GM21423 (cell line): ENCODE measurements around the gene DIS3L2.
"Not testable (repeated sequence)": the region's sequence is repeated elsewhere in the genome, so short reads cannot be mapped to it uniquely, and the experiment has no call there.

ENCODE experiments used
- ATAC-seq: cut with Tn5 transposase; IDR thresholded peaks from one replicate; pipeline ENCODE4 v1.9.1; 2021; ENCODE audit warnings: mild to moderate bottlenecking, moderate library complexity; ENCODE audit not compliant: unreplicated experiment

DIS3L2 gene

DNA sequence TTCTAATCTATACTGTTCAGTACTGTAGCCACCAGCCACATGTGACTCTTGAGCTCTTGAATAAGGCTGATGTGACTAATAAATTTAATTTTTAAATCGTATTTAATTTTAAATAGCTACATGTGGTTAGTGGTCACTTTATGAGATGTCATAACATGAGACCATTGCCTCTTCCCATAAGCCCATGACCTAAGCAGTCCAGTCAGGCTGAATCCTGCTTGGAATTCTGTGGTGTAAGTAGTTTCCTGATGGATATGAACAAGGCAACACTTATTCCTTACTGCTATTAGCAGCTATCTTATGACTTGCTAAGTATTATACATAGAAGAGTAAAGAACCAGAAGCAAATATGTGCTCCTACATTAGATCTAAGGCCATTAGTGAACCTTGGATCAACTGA lies 150.0 kb downstream of the DIS3L2 start:
- no peak for ATAC-seq

DNA sequence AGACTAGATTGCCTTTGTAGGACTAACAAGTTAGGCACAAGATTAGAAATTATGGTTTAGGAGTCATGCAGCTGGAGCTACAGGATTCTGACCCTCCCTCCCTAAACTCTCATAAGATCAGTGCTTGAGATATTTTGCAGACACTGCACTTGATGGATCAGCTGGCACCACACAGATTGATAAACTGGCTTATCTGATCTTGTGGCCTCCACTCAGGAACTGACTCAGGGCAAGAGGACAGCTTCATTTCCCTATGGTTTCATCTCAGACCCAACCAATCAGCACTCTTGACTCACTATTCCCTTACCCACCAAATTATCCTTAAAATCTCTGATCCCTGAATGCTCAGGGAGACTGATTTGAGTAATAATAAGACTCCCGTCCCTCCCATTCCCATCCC lies 152.3 kb downstream of the DIS3L2 start:
- no peak for ATAC-seq

DNA sequence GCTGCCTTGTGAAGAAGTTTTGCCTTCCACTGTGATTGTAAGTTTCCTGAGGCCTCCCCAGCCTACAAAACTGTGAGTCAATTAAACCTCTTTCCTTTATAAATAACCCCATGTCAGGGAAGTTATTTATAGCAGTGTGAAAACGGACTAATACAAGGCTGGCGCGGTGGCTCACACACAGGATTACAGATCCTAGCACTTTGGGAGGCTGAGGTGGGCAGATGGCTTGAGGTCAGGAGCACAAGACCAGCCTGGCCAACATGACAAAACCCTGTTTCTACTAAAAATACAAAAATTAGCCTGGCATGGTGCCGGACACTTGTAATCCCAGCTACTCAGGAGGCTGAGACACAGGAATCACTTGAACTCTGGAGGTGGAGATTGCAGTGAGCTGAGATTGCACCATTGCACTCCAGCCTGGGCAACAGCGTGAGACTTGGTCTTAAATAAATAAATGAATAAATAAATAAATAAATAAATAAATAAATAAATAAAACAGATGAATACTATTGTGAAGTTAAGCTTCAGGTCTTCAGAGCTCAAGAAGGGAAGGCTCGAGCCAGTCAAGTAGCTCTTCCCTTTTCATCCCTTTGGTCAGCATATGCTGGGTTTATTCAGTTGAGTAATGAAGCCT lies 154.3 kb downstream of the DIS3L2 start:
- not testable (repeated sequence) for ATAC-seq

DNA sequence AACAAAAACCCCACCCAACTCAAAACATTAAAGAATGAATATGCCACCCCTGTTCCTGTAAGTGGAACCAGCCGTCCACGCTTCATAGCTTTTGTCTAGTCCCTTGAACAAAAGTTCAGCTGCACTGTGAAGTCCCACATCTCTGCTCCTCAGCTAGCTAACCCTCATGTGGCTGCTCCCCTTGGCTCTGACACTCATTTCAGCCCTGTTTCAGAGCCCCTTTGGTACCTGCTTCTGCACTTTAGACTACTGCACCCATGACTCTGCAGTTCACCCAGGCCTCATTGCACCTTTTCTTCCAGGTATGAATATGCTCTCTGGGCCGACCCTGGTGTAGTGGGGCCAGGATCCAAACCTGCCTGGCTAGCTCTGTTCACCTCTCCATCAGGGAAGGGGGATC lies 155.3 kb downstream of the DIS3L2 start:
- no peak for ATAC-seq

DNA sequence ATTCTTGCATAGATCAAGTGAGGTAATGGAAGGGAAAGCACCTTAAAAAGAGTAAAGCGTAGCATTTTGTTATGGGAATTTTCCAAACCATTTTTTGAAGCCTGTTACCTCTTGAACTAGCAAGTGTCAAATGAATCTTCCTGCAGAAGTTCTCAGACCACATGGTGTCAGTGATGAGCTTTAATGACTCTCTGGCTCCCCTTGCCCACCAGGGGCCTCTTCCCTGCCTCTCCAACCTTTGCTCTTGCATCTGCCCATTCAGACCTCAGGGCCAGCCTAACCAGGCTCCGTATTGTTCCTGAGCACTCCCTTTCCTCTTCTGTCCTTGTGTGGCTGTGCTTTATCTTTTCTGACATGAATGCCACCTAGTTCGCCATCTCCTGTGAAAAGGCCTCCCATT lies 155.9 kb downstream of the DIS3L2 start:
- no peak for ATAC-seq

DNA sequence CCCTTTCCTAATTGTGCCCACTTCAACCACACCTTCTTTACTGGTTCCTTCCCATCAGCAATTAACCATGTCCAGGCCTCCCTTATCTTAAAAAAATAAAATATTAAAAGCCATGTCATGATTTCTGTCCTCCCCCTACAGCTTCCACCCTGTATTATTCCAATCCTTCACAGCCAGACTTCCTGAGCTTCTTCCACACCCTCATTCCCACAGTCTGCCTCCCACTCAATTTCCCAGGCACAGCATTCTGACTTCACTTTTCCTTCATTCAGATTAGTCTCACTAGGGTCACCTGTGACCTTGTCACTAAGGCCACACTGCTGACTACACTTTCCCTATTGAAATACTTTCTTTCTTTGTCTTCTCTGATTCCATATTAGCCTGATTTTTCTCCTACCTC lies 159.4 kb downstream of the DIS3L2 start:
- ATAC-seq = no peak

DNA sequence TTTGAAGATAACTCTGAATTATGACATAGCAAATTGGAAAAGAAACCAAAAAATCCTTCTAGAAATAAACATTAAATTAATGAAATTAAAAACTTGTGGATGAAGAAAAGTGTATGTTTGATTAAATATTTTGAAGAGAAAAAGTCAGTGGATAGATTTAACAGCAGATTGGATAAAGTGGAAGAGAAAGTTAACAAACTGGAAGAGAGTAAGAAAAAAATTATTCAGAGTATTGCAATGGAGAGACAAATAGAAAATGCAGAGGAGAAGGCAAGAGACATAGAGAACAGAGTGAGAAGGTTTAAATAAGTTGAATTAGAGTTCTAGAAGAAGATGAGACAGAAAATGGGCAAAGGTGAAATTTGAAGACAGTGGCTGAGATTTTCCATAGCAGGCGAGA lies 162.8 kb downstream of the DIS3L2 start:
- no peak for ATAC-seq

DNA sequence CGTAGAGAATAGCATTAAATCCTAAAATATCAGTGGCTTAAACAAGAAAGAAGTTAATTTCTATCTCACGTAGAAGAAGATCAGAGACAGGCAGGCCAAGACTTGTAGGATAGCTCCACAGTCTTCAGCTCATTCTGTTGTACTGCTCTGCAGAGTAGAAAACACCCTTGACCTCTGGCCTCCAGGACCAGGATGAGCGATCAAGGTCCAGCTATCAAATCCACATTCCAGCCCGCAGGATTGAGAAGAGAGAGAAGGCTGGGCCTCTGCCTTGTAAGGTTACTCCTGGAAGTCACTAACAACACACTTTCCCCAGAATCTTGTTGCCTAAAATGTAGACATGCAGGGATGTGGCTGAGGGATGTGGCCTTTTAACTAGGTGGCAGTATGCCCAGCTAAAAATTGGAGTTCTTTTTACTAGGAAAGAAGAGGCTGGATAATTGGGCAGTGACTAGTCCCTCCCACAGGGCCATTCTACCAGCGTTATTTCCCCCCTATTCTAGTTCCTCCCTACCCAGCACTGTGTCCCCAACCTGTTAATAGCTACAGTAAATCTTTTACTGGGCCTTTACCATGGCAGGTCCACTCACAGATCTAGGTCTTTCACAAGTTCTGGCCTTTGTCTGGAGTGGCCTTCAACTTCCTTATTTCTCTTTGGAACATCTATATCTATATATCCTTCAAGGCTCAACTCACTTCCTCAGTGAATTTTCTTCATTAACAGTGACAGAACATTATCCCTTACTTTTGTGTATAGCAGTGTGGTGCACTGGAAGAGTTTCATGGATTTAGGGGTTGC lies 165.0 kb downstream of the DIS3L2 start:
- no peak for ATAC-seq

DNA sequence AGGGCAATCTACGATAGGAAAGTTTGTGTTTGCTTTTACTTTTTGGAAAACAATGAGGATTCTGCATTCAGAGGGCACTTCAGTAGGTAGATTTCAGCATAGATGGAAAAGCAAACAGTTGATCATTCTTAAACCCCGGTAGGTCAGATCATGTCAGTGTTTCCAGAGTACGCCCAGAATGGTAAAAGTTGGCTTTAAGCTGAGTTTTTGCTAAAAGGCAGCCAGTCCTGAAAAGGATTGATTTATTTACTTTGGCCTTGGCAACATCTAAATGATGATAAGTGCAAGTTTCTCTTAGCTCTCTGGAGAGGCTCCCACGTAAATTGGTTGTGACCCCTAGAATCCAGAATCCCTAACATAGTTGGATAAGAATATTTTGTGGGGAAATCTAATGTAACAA lies 168.0 kb downstream of the DIS3L2 start:
- no peak for ATAC-seq

DNA sequence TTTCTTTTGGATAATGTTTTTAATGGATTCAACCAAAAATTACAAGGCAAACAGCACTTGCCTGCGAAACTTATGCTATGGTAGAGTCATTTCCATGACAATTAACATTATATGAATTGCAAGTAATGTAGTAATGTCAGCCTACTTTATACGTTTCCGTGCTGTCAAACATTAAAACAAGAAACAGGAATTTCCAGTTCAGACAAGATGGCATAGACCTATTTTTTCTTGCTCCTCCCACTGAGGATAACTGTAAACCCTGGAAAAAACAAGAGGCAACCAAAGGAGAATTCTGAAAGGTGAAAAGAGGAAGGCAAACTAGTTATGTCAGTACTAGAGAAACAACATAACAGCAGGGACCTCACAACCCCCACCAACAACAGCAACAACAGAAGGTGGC lies 170.7 kb downstream of the DIS3L2 start:
- ATAC-seq = no peak

DNA sequence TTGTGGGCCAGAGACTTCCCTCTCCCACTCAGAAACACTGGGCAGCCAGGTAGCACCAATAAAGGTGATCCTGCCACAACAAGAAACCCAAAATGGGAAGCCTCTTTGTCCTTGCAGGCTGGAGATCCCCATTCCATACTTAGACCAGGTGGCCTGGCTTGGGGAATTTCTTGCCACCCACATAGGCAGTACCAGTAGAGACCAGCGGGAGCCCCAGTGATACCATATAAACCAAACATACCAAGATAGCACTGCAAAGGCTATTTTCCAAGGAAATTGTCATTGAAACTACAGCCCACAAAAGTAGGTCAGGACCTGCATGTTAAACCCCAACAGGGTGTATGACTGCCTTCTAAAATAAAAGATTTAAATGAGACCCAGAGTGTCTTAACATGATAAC lies 171.6 kb downstream of the DIS3L2 start:
- ATAC-seq = no peak

DNA sequence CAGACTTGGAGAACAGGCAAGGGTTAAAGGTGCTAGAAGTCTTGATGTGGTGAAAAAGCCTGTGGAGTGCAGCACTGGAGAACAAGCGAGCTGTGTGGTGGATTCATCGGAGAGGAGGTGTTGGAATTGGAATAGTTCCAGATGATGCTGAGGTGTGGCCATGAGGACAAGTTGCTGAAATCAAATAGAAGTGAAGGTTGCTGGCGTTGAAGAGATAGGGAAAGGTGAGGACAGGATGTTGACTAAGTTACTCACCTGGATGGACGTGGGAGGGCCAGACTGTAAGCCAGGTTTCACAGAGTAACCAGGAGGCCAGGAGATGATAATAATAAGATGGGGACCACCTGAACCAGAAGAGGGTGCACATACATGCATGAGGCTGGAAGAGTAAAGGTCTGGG lies 173.4 kb downstream of the DIS3L2 start:
- no peak for ATAC-seq

DNA sequence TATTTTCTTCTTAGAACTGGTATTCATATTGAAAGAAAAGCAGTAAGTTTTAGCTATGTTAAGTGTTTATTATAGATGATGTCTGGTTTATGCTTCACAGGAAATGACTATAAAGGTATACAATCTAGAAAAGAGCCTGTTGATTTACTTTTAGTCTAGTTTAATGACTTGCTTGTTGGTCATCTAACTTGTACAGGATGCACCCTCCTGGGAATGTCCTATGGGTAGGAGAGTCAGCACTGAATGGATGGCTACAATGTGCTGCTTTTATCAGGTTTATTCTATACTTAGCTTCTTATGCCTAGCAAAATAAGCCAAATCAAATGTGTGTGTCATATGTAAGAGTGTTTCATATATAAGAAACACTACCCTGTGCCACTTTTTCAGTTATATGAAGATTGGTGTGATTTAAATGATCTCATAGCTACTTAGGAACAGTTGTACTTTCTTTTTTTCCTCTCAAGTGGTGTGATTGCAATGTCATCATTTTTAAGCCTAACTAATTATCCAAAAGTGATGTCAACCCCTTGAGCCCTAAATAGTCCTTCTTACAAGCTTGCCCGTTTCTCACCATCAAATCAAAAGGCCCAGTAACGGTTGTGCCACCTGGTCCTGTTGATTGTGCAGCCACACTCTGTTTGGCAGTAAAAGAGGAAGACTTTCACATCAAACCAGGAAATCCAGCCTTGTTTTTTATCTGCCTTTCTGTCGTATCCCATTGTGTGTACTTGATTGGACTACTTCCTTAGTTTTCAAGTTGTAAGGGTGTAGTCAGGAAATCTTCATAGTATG lies 176.0 kb downstream of the DIS3L2 start:
- no peak for ATAC-seq

DNA sequence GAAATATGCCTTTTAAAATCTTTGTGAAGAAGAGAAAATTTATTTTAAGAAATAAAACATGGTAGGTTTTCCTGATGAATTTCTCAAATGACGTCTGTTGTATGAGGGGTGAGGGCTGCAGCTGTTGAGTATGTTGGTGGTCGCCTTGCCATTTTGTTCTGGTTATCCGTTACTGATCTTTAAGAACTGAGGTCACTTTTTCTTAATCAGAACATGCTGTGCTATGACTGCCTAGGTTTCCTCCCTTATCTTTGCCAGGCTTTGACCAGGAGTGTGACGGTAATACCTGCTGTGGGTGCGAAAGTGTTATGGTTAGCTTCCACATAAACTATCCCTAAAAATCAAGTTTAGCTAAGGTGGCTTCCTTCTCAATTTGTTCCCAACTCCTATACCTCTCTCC lies 176.9 kb downstream of the DIS3L2 start:
- no peak for ATAC-seq

DNA sequence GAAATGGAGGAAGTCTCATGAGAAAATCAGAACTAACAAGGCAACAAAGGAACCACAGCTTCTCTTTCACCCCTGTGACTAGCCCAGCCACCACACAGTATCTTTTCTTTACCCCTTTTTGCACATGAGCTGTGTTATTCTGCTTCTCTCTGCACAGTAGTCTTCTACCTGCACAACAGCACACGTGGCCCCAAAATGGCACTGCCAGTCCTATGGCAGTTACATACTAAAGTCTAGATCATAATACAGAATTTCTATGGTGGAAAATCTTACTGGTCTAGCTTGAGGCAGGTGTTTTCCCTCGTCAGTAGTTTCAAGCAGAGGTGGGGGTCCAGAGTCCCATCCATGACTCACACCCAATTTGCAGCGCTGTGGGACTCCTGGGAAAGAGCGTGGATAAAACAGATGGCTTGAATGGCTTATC lies 177.7 kb downstream of the DIS3L2 start:
- ATAC-seq = no peak

DNA sequence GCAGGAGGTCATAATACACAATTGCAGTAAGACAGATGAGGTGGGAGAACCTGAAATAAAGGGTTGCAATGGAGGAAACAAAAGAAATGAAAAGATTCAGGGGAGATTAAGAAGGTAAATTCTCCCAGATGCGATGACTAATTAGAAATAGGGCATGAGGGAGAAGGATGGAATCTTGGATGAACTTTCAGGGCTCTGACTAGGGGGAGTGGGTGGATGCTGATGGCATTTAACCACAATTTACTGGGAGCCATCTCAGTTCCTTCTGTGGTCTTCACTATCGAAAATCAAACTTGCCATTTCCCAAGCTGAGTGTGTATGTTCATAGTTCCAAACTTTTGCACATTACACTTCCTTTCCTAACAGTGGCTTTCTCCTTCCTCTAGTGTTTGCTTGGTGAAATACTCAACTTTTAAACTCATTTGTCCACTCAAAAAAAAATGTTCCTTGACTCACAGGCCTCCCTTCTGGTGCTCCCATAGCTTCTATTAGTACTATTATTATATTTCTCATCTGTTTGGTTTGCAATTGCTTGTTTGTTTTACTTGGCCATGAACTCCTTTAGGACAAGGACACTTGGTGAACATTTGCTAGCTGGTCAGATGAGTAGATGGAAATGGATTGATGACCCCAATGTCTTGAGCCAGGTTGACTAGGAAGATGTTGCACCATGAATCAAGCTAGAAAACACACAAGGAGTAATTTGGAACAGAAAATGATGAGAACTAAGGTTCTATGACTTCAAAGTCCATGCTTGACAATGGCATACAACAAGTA lies 178.5 kb downstream of the DIS3L2 start:
- no peak for ATAC-seq

DNA sequence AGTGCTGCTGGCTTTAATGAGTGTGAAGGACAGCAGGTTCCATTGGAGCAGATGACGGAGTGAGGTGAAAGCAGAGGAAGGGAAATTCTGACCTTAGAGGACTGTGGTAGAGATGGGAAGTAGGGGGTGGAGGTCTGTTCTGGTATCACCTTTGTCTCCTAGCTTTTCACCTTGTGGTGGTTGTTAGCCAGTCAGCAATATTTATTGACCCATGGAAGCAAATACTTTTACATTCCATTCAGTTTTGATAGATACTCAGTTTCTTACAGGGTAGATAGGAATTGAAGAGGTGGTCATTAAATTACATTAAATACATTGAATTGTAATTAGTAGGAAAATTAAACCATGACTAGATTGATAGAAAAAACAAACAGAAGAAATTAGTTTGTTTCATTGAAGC lies 180.1 kb downstream of the DIS3L2 start:
- ATAC-seq = no peak

DNA sequence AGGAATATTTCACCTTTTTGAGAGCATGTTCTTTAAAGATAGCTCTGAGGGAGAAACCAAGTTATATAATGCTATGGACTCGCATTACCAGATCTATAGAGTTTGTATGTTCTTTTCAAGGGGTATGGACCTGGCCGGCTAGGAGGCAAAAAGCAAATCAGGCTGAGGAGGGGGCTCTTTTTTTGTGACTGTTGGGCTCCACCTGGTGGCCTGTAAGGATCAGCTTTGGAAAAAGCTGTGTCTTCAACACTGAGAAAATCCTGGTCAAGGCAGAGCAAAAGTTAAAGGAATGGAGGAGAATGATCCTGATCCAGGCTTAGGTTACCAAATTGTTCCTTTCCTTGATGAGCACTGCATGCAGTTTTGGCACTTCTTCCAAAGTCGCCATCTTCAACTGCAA lies 180.5 kb downstream of the DIS3L2 start:
- no peak for ATAC-seq

DNA sequence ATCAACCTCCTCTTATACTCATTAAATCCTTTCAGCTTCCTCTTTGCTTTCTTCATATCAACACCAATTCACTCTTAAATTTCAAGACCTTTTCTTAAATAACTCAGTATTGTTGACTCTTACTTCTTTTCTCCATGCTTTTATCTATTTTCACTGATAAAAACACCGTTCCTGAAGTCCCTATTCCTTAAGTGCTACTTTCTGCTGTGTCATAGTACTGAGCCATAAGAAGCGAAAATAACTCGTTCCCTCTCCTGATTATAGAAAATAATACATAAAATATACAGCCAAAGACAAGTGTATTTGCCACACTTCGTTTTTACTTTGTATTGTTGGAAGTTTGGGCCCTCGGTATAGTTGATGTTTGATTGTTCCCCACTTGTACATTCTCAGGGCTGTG lies 181.0 kb downstream of the DIS3L2 start:
- ATAC-seq = no peak

DNA sequence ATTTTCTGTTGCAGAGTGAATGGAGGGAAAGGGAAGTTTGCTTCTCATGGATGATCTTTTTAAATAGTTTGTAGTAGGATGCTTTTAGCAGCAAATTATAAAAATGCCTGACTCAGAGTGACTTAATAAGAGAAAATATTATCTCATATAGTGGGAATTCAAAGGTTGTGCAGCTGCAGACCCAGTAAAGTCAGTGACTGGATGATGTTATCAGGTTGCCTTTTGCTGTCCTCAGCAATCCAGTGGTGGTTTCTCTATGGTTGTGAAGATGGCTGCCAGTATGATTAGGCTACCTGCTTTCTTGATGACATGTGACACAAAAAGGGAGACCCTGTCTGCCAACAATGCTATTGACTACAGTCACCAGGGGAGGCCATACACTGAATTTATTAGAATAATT lies 184.8 kb downstream of the DIS3L2 start:
- no peak for ATAC-seq

DNA sequence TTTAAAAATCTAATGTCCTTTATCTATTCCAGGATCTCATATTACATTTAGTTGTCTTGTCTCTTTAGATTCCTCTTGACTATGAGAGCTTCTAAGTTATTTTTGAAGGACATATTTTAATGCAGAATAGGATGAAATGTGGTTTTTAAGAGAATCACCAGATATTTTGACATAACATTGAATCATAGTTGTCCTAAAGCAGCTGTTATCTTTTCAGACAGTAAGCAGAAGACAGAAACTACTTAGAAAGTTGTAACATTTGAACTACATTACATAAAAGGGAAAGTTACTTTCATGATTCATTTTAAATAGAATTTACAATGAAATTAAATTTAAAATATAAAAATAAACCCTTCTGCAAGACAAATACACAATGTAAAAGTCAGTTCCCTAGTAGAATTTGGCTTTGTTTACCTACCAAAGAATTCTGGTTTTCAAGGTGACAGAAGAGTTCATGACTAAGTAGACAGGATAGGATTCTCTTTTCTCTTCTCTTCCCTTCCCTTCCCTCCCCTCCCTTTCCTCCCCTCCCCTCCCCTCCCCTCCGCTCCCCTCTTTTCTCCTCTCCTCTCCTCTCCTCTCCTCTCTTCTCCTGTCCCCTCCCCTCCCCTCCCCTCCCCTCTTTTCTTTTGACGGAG lies 186.0 kb downstream of the DIS3L2 start:
- no peak for ATAC-seq
